Measurements from ENCODE around the gene PRRT1B.

PRRT1B gene

DNA sequence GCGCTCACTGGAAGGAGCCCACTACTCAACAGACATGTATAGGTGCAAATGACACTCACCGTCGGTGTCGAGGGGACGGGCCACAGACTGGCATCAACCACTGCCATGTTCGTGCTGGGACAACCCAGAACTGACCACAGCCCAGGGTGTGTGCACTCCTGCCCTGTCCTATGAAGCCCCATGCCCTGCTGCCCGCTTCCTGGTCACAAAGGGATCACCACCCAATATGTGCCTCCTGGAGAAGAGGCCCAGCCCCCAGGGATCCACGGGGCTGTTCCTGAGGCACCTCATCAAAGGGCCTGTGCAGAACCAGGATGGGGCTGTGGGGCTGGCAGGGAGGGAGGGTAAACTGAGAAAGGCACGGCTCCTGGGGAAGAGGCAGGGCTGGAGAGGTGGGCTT is 43.1 kb downstream of the PRRT1B start:
- ATAC-seq = no peak
- TF ChIP-seq CSDC2 (CRISPR knock-in tag; IDR thresholded peaks at IDR 0.05) (no peak), ZNF70 (CRISPR knock-in tag; IDR thresholded peaks at IDR 0.05) (no peak), ZC3H10 (CRISPR knock-in tag; IDR thresholded peaks at IDR 0.05) (no peak), ZNF565 (CRISPR knock-in tag; conservative IDR thresholded peaks at IDR 0.05; ENCODE audit: low read depth) (no peak), ISL1 (CRISPR knock-in tag; IDR thresholded peaks at IDR 0.05) (no peak), TSHZ2 (CRISPR knock-in tag; IDR thresholded peaks at IDR 0.05) (no peak), PATZ1 (CRISPR knock-in tag; IDR thresholded peaks at IDR 0.05; ENCODE audit: borderline replicate concordance) (no peak), ZFP30 (CRISPR knock-in tag; IDR thresholded peaks at IDR 0.05) (no peak), TOX (CRISPR knock-in tag; IDR thresholded peaks at IDR 0.05; ENCODE audit: borderline replicate concordance) (no peak), GLIS3 (CRISPR knock-in tag; IDR thresholded peaks at IDR 0.05) (no peak), RARB (CRISPR knock-in tag; IDR thresholded peaks at IDR 0.05) (no peak), CREB5 (CRISPR knock-in tag; IDR thresholded peaks at IDR 0.05; ENCODE audit: low read depth) (no peak), PPARA (CRISPR knock-in tag; IDR thresholded peaks at IDR 0.05; ENCODE audit: borderline replicate concordance) (no peak)

GRCh38 chr9:131589124-131589711 is 43.9 kb downstream of the PRRT1B start:
- TF ChIP-seq ZNF8 (CRISPR knock-in tag; IDR thresholded peaks at IDR 0.05) (no peak), ZNF70 (CRISPR knock-in tag; IDR thresholded peaks at IDR 0.05) (no peak), RARB (CRISPR knock-in tag; IDR thresholded peaks at IDR 0.05) (no peak), TCF4 (CRISPR knock-in tag; IDR thresholded peaks at IDR 0.05; ENCODE audit: borderline replicate concordance) (no peak), ZC3H10 (CRISPR knock-in tag; IDR thresholded peaks at IDR 0.05) (no peak), POU6F1 (CRISPR knock-in tag; IDR thresholded peaks at IDR 0.05; ENCODE audit: borderline replicate concordance, low read depth) (no peak), ZNF565 (CRISPR knock-in tag; conservative IDR thresholded peaks at IDR 0.05; ENCODE audit: low read depth) (no peak), ZFP3 (CRISPR knock-in tag; IDR thresholded peaks at IDR 0.05) (no peak), PPARA (CRISPR knock-in tag; IDR thresholded peaks at IDR 0.05; ENCODE audit: borderline replicate concordance) (no peak), TSHZ2 (CRISPR knock-in tag; IDR thresholded peaks at IDR 0.05) (no peak), CSDC2 (CRISPR knock-in tag; IDR thresholded peaks at IDR 0.05) (no peak), BACH2 (CRISPR knock-in tag; IDR thresholded peaks at IDR 0.05; ENCODE audit: borderline replicate concordance) (no peak), ESRRG (CRISPR knock-in tag; IDR thresholded peaks at IDR 0.05) (no peak), CREB5 (CRISPR knock-in tag; IDR thresholded peaks at IDR 0.05; ENCODE audit: low read depth) (no peak), ARNTL (CRISPR knock-in tag; IDR thresholded peaks at IDR 0.05; ENCODE audit: borderline replicate concordance, low read depth) (no peak), TOX (CRISPR knock-in tag; IDR thresholded peaks at IDR 0.05; ENCODE audit: borderline replicate concordance) (no peak), PATZ1 (CRISPR knock-in tag; IDR thresholded peaks at IDR 0.05; ENCODE audit: borderline replicate concordance) (no peak)
- TF ChIP-seq, protein P1, sequence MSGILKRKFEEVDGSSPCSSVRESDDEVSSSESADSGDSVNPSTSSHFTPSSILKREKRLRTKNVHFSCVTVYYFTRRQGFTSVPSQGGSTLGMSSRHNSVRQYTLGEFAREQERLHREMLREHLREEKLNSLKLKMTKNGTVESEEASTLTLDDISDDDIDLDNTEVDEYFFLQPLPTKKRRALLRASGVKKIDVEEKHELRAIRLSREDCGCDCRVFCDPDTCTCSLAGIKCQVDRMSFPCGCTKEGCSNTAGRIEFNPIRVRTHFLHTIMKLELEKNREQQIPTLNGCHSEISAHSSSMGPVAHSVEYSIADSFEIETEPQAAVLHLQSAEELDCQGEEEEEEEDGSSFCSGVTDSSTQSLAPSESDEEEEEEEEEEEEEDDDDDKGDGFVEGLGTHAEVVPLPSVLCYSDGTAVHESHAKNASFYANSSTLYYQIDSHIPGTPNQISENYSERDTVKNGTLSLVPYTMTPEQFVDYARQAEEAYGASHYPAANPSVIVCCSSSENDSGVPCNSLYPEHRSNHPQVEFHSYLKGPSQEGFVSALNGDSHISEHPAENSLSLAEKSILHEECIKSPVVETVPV (CRISPR knock-in tag; IDR thresholded peaks at IDR 0.05) = no peak
- ATAC-seq = no peak
